HG03521 (cell line): ENCODE results near the gene ALPK3.

Source experiments
- ATAC-seq: cut with Tn5 transposase; IDR thresholded peaks from one replicate; pipeline ENCODE4 v1.9.1; 2021; ENCODE audit warnings: mild to moderate bottlenecking, moderate library complexity; ENCODE audit not compliant: unreplicated experiment

The ALPK3 gene, protein sequence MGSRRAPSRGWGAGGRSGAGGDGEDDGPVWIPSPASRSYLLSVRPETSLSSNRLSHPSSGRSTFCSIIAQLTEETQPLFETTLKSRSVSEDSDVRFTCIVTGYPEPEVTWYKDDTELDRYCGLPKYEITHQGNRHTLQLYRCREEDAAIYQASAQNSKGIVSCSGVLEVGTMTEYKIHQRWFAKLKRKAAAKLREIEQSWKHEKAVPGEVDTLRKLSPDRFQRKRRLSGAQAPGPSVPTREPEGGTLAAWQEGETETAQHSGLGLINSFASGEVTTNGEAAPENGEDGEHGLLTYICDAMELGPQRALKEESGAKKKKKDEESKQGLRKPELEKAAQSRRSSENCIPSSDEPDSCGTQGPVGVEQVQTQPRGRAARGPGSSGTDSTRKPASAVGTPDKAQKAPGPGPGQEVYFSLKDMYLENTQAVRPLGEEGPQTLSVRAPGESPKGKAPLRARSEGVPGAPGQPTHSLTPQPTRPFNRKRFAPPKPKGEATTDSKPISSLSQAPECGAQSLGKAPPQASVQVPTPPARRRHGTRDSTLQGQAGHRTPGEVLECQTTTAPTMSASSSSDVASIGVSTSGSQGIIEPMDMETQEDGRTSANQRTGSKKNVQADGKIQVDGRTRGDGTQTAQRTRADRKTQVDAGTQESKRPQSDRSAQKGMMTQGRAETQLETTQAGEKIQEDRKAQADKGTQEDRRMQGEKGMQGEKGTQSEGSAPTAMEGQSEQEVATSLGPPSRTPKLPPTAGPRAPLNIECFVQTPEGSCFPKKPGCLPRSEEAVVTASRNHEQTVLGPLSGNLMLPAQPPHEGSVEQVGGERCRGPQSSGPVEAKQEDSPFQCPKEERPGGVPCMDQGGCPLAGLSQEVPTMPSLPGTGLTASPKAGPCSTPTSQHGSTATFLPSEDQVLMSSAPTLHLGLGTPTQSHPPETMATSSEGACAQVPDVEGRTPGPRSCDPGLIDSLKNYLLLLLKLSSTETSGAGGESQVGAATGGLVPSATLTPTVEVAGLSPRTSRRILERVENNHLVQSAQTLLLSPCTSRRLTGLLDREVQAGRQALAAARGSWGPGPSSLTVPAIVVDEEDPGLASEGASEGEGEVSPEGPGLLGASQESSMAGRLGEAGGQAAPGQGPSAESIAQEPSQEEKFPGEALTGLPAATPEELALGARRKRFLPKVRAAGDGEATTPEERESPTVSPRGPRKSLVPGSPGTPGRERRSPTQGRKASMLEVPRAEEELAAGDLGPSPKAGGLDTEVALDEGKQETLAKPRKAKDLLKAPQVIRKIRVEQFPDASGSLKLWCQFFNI (N-terminal part only)

GRCh38 chr15:84816694-84817465 is at the start of gene ALPK3:
Gene ALPK3, plus strand, starts transcription at chr15:84817356. Its CDS starts 97 bp downstream, at chr15:84817453.
- ATAC-seq: no peak

DNA sequence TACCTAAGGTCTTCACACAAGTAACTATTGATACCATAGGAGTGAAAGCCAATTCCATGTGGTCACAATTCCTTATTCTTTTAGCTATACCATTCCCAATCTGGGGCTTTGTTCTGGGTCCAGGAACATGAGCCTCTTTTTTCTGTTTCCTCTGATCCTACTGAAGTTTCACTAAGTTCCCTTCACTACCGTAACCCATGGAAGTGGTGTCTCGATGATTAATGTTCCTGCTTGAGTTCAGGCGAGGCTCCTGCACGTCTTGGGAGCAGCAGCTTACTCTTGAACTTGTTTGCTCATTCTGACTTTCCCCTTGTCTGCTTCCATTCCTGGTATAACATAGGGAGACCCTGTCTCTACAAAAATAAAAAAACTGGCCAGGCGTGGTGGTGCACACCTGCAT is 45.1 kb upstream of the ALPK3 start:
- no peak for ATAC-seq

- ATAC-seq: no peak
Measured at GRCh38 chr15:84772467-84772866, 44.7 kb upstream of the ALPK3 start.

GRCh38 chr15:84773716-84774115 is 43.4 kb upstream of the ALPK3 start:
- ATAC-seq: no peak

- no peak for ATAC-seq
Measured at GRCh38 chr15:84775867-84776449, 41.2 kb upstream of the ALPK3 start.

GRCh38 chr15:84778194-84778593 is 39.0 kb upstream of the ALPK3 start:
- ATAC-seq: no peak

DNA sequence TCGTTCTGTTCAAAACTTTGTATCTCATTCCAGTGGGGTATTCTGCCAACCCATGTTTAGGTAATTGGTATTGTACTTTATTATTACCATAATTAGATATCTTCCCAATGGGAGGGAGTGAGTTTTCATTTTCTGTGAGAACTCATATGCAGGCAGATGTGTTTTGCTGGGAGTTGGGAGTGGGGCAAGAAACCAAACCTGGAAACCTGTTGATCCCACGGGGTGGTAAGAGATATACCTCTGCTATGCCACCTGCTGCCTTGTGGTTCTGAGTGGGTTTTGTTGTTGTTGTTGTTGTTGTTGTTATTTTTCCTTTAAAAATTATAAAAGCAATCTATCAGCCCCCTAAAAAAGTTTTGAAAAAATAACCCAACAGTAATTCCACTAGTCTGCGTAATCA is 36.7 kb upstream of the ALPK3 start:
- ATAC-seq: no peak

DNA sequence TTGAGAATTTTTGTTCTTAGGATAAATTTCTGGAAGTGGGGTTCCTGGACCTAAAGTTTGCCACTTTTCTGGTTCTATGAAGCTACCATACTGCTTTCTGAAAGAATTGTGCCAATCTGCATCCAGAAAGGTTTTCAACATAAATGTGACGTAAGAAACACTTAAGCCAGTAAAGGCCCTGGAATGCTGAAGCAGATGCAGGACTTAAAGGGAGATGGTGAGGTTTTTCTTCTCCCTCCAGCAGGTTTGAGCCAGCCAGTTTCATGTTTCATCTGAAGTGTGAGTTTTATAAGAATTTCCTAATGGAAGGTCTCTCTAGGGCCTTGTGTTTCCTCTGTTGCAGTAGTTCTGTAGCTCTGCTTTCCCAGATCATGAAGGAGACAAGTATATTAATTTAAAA is 35.7 kb upstream of the ALPK3 start:
- ATAC-seq: no peak

DNA sequence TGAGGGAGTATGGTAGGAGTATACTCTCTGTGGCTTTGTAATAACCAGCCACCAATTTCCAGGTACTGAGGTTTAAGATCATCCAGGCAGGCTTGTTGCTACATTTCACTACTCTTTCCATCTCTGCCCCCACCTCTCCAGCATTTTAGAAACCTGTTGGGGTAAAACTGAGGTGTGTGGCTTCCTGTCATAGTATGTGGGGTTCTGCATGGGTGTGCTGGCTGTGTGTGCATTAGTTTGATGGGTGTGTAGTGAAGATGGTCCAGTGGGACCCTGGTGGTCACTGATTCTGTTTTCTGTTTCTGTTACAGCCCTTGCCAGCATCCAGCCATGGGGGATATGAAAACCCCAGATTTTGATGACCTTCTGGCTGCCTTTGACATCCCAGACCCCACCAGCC is 34.8 kb upstream of the ALPK3 start:
- no peak for ATAC-seq

DNA sequence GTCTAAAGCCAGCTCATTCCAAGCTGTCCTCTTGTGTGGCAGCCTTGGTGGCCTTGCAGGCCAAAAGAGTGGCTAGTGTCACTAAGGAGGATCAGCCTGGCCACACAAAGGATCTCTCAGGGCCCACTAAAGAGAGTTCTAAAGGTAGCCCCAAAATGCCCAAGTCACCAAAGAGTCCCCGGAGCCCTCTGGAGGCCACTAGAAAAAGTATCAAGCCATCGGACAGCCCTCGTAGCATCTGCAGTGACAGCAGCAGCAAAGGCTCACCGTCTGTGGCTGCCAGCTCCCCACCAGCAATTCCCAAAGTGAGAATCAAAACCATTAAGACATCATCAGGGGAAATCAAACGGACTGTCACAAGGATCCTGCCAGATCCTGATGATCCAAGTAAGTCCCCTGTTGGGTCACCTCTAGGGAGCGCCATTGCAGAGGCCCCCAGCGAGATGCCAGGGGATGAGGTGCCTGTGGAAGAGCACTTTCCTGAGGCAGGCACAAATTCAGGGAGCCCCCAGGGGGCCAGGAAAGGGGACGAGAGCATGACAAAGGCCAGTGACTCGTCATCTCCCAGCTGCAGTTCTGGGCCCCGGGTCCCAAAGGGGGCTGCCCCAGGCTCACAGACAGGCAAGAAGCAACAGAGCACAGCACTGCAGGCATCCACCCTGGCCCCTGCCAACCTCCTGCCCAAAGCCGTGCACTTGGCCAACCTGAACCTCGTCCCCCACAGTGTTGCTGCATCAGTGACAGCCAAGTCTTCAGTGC is 33.5 kb upstream of the ALPK3 start:
- ATAC-seq: no peak

DNA sequence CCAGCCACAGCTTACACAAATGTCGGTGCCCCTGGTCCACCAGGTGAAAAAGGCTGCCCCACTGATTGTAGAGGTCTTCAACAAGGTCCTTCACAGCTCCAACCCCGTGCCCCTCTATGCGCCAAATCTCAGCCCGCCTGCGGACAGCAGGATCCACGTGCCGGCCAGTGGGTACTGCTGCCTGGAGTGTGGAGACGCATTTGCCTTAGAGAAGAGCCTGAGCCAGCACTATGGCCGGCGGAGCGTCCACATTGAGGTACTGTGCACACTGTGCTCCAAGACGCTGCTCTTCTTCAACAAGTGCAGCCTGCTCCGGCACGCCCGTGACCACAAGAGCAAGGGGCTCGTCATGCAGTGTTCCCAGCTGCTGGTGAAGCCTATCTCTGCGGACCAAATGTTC is 32.9 kb upstream of the ALPK3 start:
- no peak for ATAC-seq

DNA sequence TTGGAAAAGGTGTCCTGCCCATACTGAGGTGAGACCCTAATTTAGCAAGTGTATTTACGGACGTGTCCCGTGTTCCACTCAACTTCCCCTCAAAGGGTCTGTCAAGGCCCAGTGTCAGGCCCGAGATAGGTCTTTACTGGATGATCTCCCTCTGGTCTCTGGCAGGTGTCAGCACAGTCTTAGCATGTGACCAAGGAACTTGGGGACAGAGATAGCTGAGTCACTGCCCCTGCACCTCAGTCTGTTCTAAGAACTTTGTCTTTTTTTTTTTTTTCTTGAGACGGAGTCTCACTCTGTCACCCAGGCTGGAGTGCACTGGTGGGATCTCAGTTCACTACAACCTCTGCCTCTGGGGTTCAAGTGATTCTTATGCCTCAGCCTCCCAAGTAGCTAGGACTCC is 32.1 kb upstream of the ALPK3 start:
- ATAC-seq: no peak

- no peak for ATAC-seq
Measured at GRCh38 chr15:84788500-84788899, 28.7 kb upstream of the ALPK3 start.

- ATAC-seq: no peak
Measured at GRCh38 chr15:84789762-84790161, 27.4 kb upstream of the ALPK3 start.

- no peak for ATAC-seq
Measured at GRCh38 chr15:84790676-84791075, 26.5 kb upstream of the ALPK3 start.

DNA sequence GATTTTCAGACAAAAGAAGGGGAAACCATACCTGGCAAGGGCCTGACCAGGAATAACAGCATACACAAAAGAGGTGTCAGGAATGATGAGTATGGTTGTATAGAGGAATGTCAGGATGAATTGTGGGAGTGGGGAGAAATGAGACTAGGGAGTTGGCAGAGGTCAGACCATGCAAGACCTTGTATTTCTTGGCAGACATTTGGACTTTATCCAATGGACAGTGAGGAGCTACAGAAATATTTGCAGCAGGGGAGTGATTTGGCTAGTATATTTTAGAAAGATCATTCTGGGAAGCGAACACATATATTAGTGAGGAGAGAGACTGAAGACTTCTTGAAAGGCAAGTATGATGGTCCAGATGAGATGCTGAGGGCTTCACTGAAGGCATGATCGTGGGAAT is 25.4 kb upstream of the ALPK3 start:
- no peak for ATAC-seq

- no peak for ATAC-seq
Measured at GRCh38 chr15:84793431-84794161, 23.6 kb upstream of the ALPK3 start.

DNA sequence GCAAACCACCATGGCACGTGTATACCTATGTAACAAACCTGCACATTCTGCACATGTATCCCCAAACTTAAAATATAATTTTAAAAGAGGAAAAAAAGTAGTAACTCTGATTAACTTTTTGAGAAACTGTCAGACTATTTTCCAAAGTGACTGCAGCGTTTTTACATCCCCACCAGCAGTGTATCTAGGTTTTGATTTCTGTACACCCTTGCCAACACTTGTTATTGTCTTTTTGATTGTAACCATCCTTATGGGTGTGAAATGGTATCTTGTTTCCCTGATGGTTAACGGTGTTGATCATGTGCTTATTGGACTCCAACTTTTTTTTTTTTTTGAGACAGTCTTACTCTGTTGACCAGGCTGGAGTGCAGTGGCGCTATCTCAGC is 23.0 kb upstream of the ALPK3 start:
- no peak for ATAC-seq

GRCh38 chr15:84795186-84795585 is 22.0 kb upstream of the ALPK3 start:
- ATAC-seq: no peak
